Esophagus muscularis mucosa (tissue), 3 donors: Measurements from ENCODE around the gene CGB8.

Source experiments
- CTCF ChIP-seq, 3 experiments: fragments of 200-600 bp in 2 of 3; fragments of 450-650 bp in 1 of 3; sonication (generic) in 2 of 3; IDR thresholded peaks; one replicate each; pipeline ENCODE4 v1.5.1; 2017 to 2019; ENCODE audit warnings: antibody characterized with exemption in 3 of 3, mild to moderate bottlenecking in 2 of 3, moderate library complexity in 1 of 3
- POLR2A ChIP-seq: fragments of 450-650 bp; IDR thresholded peaks from one replicate; pipeline ENCODE4 v1.6.1; 2017; ENCODE audit warnings: antibody characterized with exemption, moderate library complexity, mild to moderate bottlenecking, low read depth
- POLR2AphosphoS5 ChIP-seq, 2 donors: sonication (generic); formaldehyde crosslinking; IDR thresholded peaks; one replicate each; pipeline ENCODE4 v1.6.1; 2017; ENCODE audit warnings: antibody characterized with exemption in 2 of 2

DNA sequence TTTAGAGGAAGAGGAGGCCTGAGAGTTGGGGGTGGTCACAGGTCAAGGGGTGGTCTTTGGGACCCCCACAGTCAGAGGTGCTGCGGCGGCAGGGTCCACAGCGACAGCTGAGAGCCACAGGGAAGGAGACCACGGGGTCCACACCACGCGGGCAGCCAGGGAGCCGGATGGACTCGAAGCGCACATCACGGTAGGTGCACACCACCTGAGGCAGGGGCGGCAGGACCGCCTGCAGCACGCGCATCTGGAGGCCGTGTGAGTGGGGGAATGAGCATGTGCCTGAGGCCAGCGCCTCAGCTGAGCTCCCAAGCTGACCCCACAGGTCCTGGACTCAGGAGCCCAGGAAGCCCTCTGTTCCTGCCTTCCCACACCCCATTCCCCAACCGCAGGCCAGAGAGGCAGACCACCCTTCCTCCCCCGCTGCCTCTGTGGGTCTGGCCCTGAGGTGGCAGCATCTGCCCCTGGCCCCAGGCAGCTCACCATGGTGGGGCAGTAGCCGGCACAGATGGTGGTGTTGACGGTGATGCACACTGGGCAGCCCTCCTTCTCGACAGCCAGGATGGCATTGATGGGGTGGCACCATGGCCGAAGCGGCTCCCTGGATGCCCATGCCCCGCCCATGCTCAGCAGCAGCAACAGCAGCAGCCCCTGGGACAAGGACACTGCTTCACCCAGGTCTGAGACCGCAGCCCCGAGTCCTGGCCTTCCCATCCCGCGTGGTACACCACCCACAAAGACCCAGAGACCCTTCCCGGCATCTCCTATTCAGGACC is 32.7 kb downstream of the CGB8 start:
- TF ChIP-seq CTCF (IDR thresholded peaks at IDR 0.05) (no peak), POLR2AphosphoS5 (IDR thresholded peaks at IDR 0.05) (no peak), POLR2A (no peak)
